Testis (tissue), 3 donors: ENCODE data around the gene NRIP1. TPM values are rescaled to one million over a fixed set of nuclear protein-coding genes. Genes with fewer than 3 reads are reported as not detected.

Source experiments
- DNase-seq: peaks from one replicate; pipeline ENCODE4 v3.0.0-alpha.2; 2019
- H3K27ac ChIP-seq, 2 donors: fragments of 200-600 bp; sonication (generic); one replicate each; pipeline ENCODE4 v1.5.1; 2019
- H3K27me3 ChIP-seq: fragments of 200-600 bp; sonication (generic); one replicate; pipeline ENCODE4 v1.5.1; 2019
- H3K36me3 ChIP-seq: fragments of 200-600 bp; sonication (generic); one replicate; pipeline ENCODE4 v1.5.1; 2017; ENCODE audit warnings: low read depth; ENCODE audit errors: missing control alignments
- H3K4me1 ChIP-seq: fragments of 200-600 bp; sonication (generic); one replicate; pipeline ENCODE4 v1.5.1; 2019
- H3K4me3 ChIP-seq, 2 donors: fragments of 200-600 bp; sonication (generic); one replicate each; pipeline ENCODE4 v1.5.1; 2017 to 2019
- H3K9me3 ChIP-seq: fragments of 200-600 bp; sonication (generic); one replicate; pipeline ENCODE4 v1.5.1; 2017
- POLR2A ChIP-seq: fragments of 450-650 bp; IDR thresholded peaks from one replicate; pipeline ENCODE4 v1.6.1; 2017; ENCODE audit warnings: antibody characterized with exemption, mild to moderate bottlenecking, moderate library complexity
- WGBS, 2 donors: methylation state at CpG; one replicate each; pipeline ENCODE4 v1.1.5; 2018; 5-methylcytosine and 5-hydroxymethylcytosine counted together
- intact Hi-C: fragments of 100-400 bp; cut with DNase I; formaldehyde crosslinking; loops from one replicate; pipeline ENCODE4 v1.15.1; 2023; ENCODE audit warnings: low total_unique reads
- polyA plus RNA-seq: library from polyadenylated mRNA; stranded (reverse); fragments of 350-450 nt; fragmentation: Illumina TruSeq; extraction: RNeasy Lipid Tissue Mini Kit (QIAGEN cat#74804); gene quantifications from one replicate; pipeline ENCODE4 v1.2.3, GENCODE V29; 2014; ENCODE audit warnings: low read depth, low replicate concordance; ENCODE audit not compliant: insufficient read depth
- total RNA-seq, 2 donors: library from RNA; depleted of rRNA; stranded (reverse); fragments of >200 nt; gene quantifications; one replicate each; pipeline ENCODE4 v1.2.3, GENCODE V29; 2016
- TF ChIP-seq, protein P1 (sequence below), 3 experiments: fragments of 450-650 bp in 2 of 3; fragments of 200-600 bp in 1 of 3; sonication (generic) in 1 of 3; IDR thresholded peaks; one replicate each; pipeline ENCODE4 v1.5.1; 2016 to 2019; ENCODE audit warnings: antibody characterized with exemption in 3 of 3, mild to moderate bottlenecking in 2 of 3, moderate library complexity in 1 of 3

Gene NRIP1
- total and polyA plus RNA-seq, 3 donors from 2014 or later = 18.0 to 36.1 (median 26.8) TPM

DNA sequence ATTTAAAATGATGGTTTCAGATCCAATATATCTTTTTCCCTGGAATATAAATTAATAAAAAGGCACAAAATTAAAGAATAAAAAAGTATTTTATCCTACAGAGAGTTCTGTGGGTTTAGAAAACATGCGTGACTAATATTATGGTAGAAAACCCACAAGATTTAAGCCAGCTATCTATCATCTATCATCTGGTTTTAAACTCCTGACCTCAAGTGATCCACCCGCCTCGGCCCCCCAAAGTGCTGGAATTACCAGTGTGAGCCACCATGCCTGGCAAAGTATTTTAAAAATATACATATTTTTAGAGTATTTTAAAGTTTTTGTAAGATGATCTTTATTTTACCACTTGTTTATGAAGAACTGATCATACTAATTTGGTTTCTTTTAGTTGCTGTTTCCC is 79.5 kb downstream of the NRIP1 start:
- Histone ChIP-seq H3K9me3 (no peaks in the 10 kb centered on the region), H3K4me3 (no peak overlapping the region), H3K27ac (no peak overlapping the region), H3K36me3 (no peaks in the 10 kb centered on the region), H3K4me1 (no peaks in the 10 kb centered on the region), H3K27me3 (no peaks in the 10 kb centered on the region)
- DNase-seq = no peak
- TF ChIP-seq, protein P1, sequence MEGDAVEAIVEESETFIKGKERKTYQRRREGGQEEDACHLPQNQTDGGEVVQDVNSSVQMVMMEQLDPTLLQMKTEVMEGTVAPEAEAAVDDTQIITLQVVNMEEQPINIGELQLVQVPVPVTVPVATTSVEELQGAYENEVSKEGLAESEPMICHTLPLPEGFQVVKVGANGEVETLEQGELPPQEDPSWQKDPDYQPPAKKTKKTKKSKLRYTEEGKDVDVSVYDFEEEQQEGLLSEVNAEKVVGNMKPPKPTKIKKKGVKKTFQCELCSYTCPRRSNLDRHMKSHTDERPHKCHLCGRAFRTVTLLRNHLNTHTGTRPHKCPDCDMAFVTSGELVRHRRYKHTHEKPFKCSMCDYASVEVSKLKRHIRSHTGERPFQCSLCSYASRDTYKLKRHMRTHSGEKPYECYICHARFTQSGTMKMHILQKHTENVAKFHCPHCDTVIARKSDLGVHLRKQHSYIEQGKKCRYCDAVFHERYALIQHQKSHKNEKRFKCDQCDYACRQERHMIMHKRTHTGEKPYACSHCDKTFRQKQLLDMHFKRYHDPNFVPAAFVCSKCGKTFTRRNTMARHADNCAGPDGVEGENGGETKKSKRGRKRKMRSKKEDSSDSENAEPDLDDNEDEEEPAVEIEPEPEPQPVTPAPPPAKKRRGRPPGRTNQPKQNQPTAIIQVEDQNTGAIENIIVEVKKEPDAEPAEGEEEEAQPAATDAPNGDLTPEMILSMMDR (IDR thresholded peaks at IDR 0.05) = no peak
- TF ChIP-seq POLR2A = no peak
- whole genome bisulfite sequencing, 2 donors = 89 to 97% methylated on average over 3 of the region's 3 CpGs
- intact Hi-C loops = no loop called here

DNA sequence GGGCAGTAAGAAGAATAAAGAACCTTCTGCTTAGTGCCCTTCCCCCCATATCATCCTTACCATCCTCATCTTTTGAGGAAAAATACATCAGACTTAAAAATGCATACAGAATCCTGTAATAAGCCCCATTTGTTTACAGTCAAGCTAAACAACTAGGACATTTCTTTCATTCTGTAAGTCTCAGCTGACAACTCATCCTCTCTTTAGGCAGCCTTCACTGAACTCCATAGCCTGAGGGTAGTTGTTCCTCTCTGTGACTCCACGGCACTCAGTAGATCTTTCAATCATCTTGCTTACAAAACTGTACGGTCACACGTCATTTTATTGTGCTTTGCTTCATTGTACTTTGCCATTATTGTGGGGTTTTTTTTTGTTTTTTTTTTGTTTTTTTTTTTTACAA is 82.5 kb downstream of the NRIP1 start:
- 80 to 97% methylated on average over 3 of the region's 3 CpGs for whole genome bisulfite sequencing, 2 donors
- H3K9me3 ChIP-seq = no peaks in the 10 kb centered on the region
- intact Hi-C loops = no loop called here
- no peak for DNase-seq
- H3K4me3 ChIP-seq = no peak overlapping the region
- H3K36me3 ChIP-seq = no peaks in the 10 kb centered on the region
- peaks cover 3% of the 10 kb centered on the region for H3K4me1 ChIP-seq
- TF ChIP-seq, protein P1 (IDR thresholded peaks at IDR 0.05) = no peak
- no peaks in the 10 kb centered on the region for H3K27me3 ChIP-seq
- H3K27ac ChIP-seq = no peak overlapping the region

DNA sequence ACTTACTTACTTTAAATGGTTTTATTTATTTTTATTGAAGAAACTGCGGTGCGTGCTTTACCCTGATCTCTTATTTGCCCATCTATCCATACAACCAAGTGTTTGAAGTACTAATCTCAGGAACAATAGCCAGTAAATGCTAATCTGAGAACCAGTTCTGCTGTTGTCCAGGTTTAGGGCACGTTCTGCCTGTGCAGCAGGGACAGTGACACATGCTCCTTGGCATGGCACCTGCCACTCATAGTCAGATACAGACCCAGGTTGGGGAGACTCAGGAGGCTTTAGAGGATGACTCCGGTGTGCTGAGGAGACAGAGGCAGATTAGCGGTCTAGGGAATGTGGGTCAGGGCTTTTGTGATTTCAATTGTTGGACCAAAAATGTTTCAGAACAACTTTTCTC is 83.6 kb downstream of the NRIP1 start:
- intact Hi-C loops = no loop called here
- Histone ChIP-seq H3K4me1 (peaks cover 3% of the 10 kb centered on the region), H3K27ac (no peak overlapping the region), H3K4me3 (no peak overlapping the region), H3K36me3 (no peaks in the 10 kb centered on the region), H3K27me3 (no peaks in the 10 kb centered on the region), H3K9me3 (no peaks in the 10 kb centered on the region)
- TF ChIP-seq, protein P1 (IDR thresholded peaks at IDR 0.05) = no peak
- no peak for TF ChIP-seq POLR2A
- DNase-seq = no peak
- WGBS, 2 donors = 81 to 95% methylated on average over 5 of the region's 5 CpGs

DNA sequence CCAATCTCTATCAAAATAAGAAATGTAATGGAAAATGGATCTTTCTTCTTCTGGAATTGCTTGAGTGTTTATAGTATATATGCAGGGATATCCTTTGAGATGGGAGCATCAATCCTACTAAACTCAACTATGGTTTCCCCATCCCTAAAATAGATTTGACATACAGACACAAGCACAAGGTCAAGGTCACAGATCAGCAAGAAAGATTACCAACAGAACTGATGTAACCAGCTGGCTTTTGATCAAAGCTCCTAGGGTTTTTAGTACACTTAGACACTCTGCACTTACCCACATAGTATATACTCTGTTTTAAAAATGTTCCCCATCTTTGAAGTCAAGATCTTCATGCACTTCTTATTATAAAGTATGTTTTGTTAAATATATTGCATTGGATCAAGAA is 85.5 kb downstream of the NRIP1 start:
- H3K36me3 ChIP-seq = no peaks in the 10 kb centered on the region
- H3K4me3 ChIP-seq = no peak overlapping the region
- H3K9me3 ChIP-seq = no peaks in the 10 kb centered on the region
- DNase-seq = no peak
- TF ChIP-seq POLR2A = no peak
- TF ChIP-seq, protein P1 (IDR thresholded peaks at IDR 0.05) = no peak
- H3K4me1 ChIP-seq = peaks cover 3% of the 10 kb centered on the region
- H3K27me3 ChIP-seq = no peaks in the 10 kb centered on the region
- H3K27ac ChIP-seq = no peak overlapping the region
- intact Hi-C loops = no loop called here

DNA sequence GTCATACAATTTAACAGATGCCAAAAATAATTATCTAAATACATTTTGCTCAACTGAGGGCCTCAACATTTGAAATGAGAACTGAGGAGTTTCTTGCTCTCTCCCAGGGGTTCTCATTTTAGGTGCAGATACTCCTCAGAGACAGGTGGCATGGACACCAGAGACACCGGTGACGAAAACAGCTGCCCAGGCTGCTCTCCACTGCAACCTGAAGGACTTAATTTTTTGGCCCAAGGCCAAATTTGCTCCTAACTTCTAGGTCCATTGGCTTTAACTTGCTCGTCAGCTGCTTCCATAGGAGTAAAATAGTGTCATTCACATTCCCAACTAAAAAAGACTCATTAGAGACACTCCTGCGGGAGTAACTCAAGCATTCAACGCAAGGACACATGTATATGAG is 87.0 kb downstream of the NRIP1 start:
- Histone ChIP-seq H3K9me3 (no peaks in the 10 kb centered on the region), H3K4me3 (no peak overlapping the region), H3K27me3 (no peaks in the 10 kb centered on the region), H3K4me1 (peaks cover 3% of the 10 kb centered on the region), H3K36me3 (no peaks in the 10 kb centered on the region), H3K27ac (no peak overlapping the region)
- intact Hi-C loops = no loop called here
- 87 to 92% methylated on average over 5 of the region's 5 CpGs for WGBS, 2 donors
- DNase-seq = no peak
- TF ChIP-seq, protein P1 (IDR thresholded peaks at IDR 0.05) = no peak
- TF ChIP-seq POLR2A = no peak
